Measurements from ENCODE around the gene PLS3.
"Not testable (repeated sequence)": the region's sequence is repeated elsewhere in the genome, so short reads cannot be mapped to it uniquely, and the experiment has no call there.

PLS3 gene, protein sequence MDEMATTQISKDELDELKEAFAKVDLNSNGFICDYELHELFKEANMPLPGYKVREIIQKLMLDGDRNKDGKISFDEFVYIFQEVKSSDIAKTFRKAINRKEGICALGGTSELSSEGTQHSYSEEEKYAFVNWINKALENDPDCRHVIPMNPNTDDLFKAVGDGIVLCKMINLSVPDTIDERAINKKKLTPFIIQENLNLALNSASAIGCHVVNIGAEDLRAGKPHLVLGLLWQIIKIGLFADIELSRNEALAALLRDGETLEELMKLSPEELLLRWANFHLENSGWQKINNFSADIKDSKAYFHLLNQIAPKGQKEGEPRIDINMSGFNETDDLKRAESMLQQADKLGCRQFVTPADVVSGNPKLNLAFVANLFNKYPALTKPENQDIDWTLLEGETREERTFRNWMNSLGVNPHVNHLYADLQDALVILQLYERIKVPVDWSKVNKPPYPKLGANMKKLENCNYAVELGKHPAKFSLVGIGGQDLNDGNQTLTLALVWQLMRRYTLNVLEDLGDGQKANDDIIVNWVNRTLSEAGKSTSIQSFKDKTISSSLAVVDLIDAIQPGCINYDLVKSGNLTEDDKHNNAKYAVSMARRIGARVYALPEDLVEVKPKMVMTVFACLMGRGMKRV

DNA sequence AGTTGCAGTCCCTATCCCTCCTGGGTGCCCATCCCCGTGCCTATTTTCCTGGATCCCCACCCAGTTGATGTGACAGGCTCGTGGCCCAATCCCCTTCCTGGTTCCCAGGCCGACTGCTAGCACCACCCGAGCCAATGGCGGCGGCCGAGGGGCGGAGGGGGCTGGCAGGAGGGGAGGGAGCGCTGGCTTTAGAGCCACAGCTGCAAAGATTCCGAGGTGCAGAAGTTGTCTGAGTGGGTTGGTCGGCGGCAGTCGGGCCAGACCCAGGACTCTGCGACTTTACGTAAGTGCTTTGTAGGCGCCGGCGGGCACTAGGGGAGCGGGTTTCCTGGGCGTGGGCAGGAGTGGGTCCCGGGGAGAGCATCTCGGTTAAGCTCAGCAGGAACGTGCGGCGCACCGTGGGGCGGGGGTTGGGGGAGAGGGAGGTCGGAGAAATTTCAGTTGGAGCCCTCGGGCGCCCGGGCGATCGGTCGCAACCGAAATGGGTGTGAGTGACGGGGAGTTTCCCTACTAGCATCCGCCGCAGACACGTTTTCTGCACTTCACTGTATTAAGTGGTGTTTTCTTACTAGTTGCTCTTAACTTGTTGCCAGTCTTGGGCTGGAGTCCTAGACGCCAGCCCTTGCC, at the start of gene PLS3:
Gene PLS3 (plus strand): TSS at position 197 of the 627 bp plus-strand sequence. CDS start 49,077 bp downstream, outside the sequence.
- H3K36me3 ChIP-seq (replicated peaks) = no peaks in the 10 kb centered on the region
- H3K9me3 ChIP-seq = no peaks in the 10 kb centered on the region
- no peaks in the 10 kb centered on the region for H3K27me3 ChIP-seq (ENCODE audit: low read depth)
- peaks cover 45% of the 10 kb centered on the region for H3K4me1 ChIP-seq
- DNase-seq (ENCODE audit: low spot score in 2 of 2) = peak; percentile 91 to 96
- peak within 1 kb of the TSS; percentile 75 for H3K4me3 ChIP-seq
- in situ Hi-C loops (cut with MboI; ENCODE audit: low sequenced_read_pairs) = no loop called here

DNA sequence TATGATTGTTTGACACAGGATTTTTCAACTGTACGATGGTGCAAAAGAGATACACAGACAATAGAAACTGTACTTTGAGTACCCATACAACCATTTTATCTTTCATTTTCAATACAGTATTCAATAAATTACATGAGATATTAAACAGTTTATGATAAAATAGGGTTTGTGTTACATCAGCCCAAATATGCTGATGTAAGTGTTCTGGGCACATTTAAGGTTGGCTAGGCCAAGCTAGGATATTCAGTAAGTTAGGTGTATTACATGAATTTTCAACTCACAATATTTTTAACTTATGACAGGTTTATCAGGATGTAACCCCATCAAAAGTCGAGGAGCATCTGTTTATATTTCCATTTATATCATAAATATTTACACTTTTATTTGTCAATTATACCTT, 42.9 kb upstream of the PLS3 start:
- Histone ChIP-seq H3K9me3 (no peaks in the 10 kb centered on the region), H3K4me3 (no peak overlapping the region), H3K27me3 (ENCODE audit: low read depth) (no peaks in the 10 kb centered on the region), H3K4me1 (peaks cover 10% of the 10 kb centered on the region), H3K36me3 (replicated peaks) (no peaks in the 10 kb centered on the region)
- no peak for DNase-seq (ENCODE audit: low spot score in 2 of 2)
- in situ Hi-C loops (cut with MboI; ENCODE audit: low sequenced_read_pairs) = no loop called here

DNA sequence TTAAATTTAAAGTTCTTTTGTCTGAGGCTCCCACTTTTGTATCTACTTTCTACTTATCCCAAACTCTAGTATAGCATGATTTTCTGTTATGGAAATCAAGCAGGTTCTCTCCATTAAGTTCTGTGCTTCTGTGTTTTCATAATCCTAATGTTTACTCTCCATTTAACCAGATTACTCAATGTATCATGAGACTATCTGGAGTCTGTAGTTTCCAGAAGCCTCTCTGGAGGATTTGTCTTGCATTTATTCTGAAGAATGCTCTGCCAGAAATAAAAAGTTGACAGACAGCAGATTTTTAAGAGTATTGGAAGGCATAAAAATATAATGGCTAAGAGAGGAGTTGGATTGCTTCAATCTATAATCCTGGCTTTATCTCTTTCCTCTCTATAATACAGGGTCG, 39.2 kb upstream of the PLS3 start:
- H3K9me3 ChIP-seq = no peaks in the 10 kb centered on the region
- no peak overlapping the region for H3K4me3 ChIP-seq
- peak in 1 of 2 experiments; percentile 51 for DNase-seq (ENCODE audit: low spot score in 2 of 2)
- no peaks in the 10 kb centered on the region for H3K27me3 ChIP-seq (ENCODE audit: low read depth)
- in situ Hi-C loops (cut with MboI; ENCODE audit: low sequenced_read_pairs) = no loop called here
- peaks cover 10% of the 10 kb centered on the region for H3K4me1 ChIP-seq
- no peaks in the 10 kb centered on the region for H3K36me3 ChIP-seq (replicated peaks)

DNA sequence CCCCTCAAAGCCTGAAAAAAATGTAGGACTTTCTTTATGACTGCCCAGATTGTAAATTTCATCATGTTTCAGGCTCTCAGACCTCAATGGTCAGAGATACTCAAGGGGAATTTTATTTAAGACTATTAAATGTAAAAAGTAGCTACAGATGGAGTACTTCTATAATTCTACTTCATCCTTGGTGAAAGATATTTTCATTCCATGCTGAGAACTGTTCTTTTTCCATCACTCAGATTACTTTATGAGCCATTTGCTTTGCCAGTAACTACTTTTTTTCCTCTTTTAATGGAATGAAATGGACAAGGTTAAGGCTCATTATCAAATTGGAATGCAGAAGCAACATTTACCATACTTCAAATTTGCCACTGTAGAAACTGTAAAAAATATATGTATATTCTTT, 38.0 kb upstream of the PLS3 start:
- no peaks in the 10 kb centered on the region for H3K36me3 ChIP-seq (replicated peaks)
- H3K27me3 ChIP-seq (ENCODE audit: low read depth) = no peaks in the 10 kb centered on the region
- peaks cover 10% of the 10 kb centered on the region for H3K4me1 ChIP-seq
- H3K4me3 ChIP-seq = no peak overlapping the region
- no peaks in the 10 kb centered on the region for H3K9me3 ChIP-seq
- in situ Hi-C loops (cut with MboI; ENCODE audit: low sequenced_read_pairs) = no loop called here
- DNase-seq (ENCODE audit: low spot score in 2 of 2) = no peak

DNA sequence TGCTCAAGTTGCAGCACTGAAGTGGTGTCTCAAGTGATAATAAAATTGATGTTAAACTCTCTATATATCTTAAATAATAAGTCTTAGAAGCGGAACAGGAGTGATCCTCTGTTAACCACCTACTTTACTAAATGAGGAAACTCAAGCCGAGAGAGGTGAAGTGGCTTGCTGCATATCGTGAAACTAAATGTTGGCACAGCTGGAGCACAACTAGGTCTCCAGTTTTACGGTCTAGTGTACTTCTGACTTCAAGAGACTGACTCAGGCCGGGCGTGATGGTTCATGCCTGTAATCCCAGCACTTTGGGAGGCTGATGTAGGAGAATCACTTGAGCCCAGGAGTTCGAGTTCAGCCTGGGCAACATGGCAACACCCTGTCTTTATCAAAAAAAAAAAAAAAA, 35.5 kb upstream of the PLS3 start:
- no peak for DNase-seq (ENCODE audit: low spot score in 2 of 2)
- no peaks in the 10 kb centered on the region for H3K9me3 ChIP-seq
- H3K4me1 ChIP-seq = peaks cover 10% of the 10 kb centered on the region
- H3K36me3 ChIP-seq (replicated peaks) = no peaks in the 10 kb centered on the region
- no peaks in the 10 kb centered on the region for H3K27me3 ChIP-seq (ENCODE audit: low read depth)
- H3K4me3 ChIP-seq = no peak overlapping the region
- in situ Hi-C loops (cut with MboI; ENCODE audit: low sequenced_read_pairs) = no loop called here

DNA sequence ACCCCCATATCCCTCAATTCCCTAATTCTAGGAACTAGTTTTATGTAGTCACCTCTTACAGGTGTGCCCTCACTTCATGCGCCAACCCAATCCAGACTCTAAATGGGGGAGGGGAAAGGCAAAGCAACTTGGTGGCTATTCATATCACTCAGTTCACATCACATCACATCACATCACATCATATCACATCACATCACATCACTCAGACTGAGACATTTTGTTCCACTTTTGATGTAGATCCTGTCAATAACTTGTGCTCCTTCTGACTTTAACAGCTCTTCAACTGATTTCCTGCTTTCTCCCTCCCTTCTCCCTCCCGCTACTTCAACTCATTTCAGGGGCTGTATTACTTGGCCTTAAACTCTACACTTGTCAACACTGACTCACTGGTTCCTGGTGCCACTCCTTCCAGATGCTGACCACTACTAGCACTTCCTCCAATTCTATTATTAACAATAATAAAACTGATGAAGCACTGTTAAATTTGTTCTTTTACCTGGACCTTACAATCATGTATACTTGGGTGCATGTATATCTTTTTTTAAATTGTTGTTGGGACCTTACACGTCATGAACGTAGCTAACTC, 29.1 kb upstream of the PLS3 start:
- Histone ChIP-seq H3K27me3 (ENCODE audit: low read depth) (no peaks in the 10 kb centered on the region), H3K9me3 (no peaks in the 10 kb centered on the region; the same call in 1 of the 2 replicates), H3K36me3 (replicated peaks) (no peaks in the 10 kb centered on the region), H3K4me1 (peaks cover 13% of the 10 kb centered on the region), H3K4me3 (no peak overlapping the region)
- no peak for DNase-seq (ENCODE audit: low spot score in 2 of 2)
- in situ Hi-C loops (cut with MboI; ENCODE audit: low sequenced_read_pairs) = no loop called here

DNA sequence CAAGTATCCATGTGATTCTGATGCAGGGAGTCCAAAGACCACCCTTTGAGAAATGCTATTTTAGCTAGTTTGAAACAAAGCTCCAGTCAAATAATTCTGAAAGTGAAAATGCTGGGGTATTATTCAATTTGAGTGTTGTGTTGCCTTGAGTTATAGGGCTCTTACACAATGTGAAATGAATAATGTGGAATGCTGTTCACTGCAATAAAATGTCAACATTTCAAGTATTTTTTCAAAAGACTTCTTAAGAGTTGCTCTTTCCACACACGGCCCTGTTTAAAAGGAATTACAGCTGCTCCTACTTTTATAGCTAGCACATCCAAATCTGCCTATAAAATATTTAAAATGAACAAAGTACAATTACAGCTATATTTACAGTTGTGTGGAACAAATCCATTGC, 27.5 kb upstream of the PLS3 start:
- H3K36me3 ChIP-seq (replicated peaks) = no peaks in the 10 kb centered on the region
- DNase-seq (ENCODE audit: low spot score in 2 of 2) = peak in 1 of 2 experiments; percentile 59
- H3K4me1 ChIP-seq = peaks cover 13% of the 10 kb centered on the region
- H3K9me3 ChIP-seq = no peaks in the 10 kb centered on the region; the same call in 1 of the 2 replicates
- no peak overlapping the region for H3K4me3 ChIP-seq
- in situ Hi-C loops (cut with MboI; ENCODE audit: low sequenced_read_pairs) = no loop called here
- no peaks in the 10 kb centered on the region for H3K27me3 ChIP-seq (ENCODE audit: low read depth)

DNA sequence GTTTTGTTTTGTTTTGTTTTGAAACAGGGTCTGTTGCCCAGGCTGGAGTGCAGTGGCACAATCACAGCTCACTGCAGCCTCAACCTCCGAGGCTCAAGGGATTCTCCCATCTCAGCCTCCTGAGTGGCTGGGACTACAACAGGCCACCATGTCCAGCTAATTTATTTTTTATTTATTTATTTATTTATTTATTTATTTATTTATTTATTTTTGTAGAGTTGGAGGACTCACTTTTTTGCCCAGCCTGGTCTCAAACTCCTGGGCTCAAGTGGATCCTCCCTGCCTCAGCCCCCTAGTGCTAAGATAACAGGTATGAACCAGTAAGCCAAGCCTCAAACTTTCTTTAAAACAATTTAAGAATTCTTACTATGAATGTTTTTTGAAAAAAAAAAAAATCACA, 26.6 kb upstream of the PLS3 start:
- no peaks in the 10 kb centered on the region for H3K36me3 ChIP-seq (replicated peaks)
- in situ Hi-C loops (cut with MboI; ENCODE audit: low sequenced_read_pairs) = no loop called here
- peaks cover 13% of the 10 kb centered on the region for H3K4me1 ChIP-seq

DNA sequence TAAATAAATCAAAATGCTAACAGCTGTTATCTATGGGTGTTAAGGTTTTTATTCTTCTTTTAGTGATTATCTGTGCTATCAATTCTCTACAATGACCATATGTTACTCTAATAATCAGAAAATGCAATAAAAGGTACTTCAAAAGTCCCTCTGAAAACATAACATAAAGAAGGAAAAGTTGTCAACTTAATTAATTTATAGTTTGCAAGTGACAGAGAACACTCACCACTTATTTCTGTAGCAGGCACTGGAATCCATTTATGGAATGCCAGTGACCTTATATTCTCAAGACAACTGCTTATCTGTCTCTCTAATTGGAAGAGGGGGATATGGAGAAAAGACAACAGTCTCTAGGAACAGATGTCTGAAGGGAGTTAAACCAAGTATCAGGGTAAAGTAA, 25.6 kb upstream of the PLS3 start:
- Histone ChIP-seq H3K9me3 (no peaks in the 10 kb centered on the region; the same call in 1 of the 2 replicates), H3K27me3 (ENCODE audit: low read depth) (no peaks in the 10 kb centered on the region)
- in situ Hi-C loops (cut with MboI; ENCODE audit: low sequenced_read_pairs) = no loop called here

More for the DNA sequence above, 26.6 kb upstream of the PLS3 start:
- H3K9me3 ChIP-seq = no peaks in the 10 kb centered on the region; the same call in 1 of the 2 replicates
- no peak overlapping the region for H3K4me3 ChIP-seq
- no peaks in the 10 kb centered on the region for H3K27me3 ChIP-seq (ENCODE audit: low read depth)
- no peak for DNase-seq (ENCODE audit: low spot score in 2 of 2)

DNA sequence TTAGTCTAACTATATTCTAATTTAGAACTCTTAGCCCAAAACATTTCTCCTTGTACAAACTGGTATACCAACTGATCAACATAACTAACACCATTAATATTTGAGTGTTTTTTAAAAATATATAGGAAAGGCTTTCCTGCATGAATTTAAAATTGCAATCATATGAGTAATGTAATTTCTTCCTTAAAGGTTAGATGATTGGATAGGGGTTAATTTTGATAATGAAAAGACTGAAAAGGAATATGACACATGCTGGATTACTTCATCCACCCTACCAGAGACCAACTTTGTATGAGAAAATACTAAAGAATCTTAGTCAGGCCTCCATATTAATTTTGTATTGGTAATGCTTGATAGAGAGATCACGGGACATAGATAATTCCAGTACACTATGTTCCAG, 25.1 kb upstream of the PLS3 start:
- Histone ChIP-seq H3K4me1 (peaks cover 13% of the 10 kb centered on the region), H3K4me3 (no peak overlapping the region), H3K9me3 (no peaks in the 10 kb centered on the region; the same call in 1 of the 2 replicates), H3K27me3 (ENCODE audit: low read depth) (no peaks in the 10 kb centered on the region), H3K36me3 (replicated peaks) (no peaks in the 10 kb centered on the region)
- in situ Hi-C loops (cut with MboI; ENCODE audit: low sequenced_read_pairs) = no loop called here
- DNase-seq (ENCODE audit: low spot score in 2 of 2) = no peak

More for the DNA sequence above, 25.6 kb upstream of the PLS3 start:
- no peaks in the 10 kb centered on the region for H3K36me3 ChIP-seq (replicated peaks)
- H3K4me3 ChIP-seq = no peak overlapping the region
- H3K4me1 ChIP-seq = peaks cover 13% of the 10 kb centered on the region
- DNase-seq (ENCODE audit: low spot score in 2 of 2) = no peak

DNA sequence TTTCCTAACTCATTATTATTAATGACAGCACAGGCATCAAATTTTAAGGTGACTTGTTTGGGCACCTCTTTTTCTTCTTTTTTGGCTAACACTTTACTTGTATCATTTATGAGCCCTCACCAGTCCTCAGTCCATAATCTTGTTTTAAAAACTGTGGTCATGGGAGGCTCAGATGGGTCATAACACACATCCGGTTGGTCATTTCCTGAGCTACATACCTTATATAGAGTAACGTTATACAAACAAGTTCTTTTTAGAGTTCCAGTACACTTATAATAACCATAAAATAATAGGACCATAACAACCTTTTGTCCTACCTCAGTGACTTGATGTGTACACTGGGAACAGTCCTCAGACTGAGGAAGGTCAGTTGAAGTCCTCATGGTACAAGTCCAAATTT, 21.1 kb upstream of the PLS3 start:
- H3K4me1 ChIP-seq = no peaks in the 10 kb centered on the region
- in situ Hi-C loops (cut with MboI; ENCODE audit: low sequenced_read_pairs) = no loop called here
- H3K9me3 ChIP-seq = no peaks in the 10 kb centered on the region; the same call in 1 of the 2 replicates
- no peaks in the 10 kb centered on the region for H3K27me3 ChIP-seq (ENCODE audit: low read depth)
- no peak overlapping the region for H3K4me3 ChIP-seq
- no peak for DNase-seq (ENCODE audit: low spot score in 2 of 2)
- H3K36me3 ChIP-seq (replicated peaks) = no peaks in the 10 kb centered on the region

DNA sequence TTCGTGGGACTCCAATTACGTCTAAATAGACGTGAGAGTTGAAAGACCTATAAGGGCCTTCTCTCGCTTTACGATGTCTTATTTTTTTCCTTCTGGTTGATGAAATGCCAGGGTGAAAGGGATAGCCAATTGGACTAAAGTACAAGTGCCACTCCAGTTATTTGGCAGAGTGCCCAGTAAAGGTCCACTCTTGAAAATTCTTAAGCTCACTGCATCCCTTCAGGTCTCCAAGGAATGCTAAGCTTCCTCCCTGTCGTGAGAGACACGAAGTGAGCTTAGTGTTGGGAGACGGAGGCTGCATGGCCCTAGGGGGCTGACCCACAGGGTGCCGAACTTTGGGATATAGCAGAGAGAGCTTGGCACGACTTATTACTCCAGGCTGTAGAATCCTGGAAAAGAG, 19.9 kb upstream of the PLS3 start:
- H3K4me3 ChIP-seq; H3K9me3 ChIP-seq; in situ Hi-C loops (cut with MboI; ENCODE audit: low sequenced_read_pairs); H3K36me3 ChIP-seq (replicated peaks); H3K27me3 ChIP-seq (ENCODE audit: low read depth); H3K4me1 ChIP-seq; DNase-seq (ENCODE audit: low spot score in 2 of 2): not testable (repeated sequence)

DNA sequence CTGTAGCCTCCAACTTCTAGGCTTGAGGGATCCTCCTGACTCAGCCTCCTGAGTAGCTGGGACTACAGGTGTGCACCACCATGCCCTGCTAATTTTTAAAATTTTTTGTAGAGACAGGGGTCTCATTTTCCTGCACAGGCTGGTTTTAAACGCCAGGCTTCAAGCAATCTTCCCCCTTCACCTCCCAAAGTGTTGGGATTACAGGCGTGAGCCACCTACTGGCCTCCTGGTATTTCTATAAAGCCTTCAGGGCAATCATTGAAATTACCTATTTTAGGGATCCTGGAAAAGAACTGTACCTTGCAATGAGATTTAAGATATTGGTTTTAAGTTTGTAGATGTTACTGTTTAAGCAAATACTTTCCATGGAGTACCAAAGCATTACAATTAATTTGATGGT, 13.5 kb upstream of the PLS3 start:
- DNase-seq (ENCODE audit: low spot score in 2 of 2) = peak in 1 of 2 experiments; percentile 28
- Histone ChIP-seq H3K36me3 (replicated peaks) (no peaks in the 10 kb centered on the region), H3K9me3 (no peaks in the 10 kb centered on the region), H3K27me3 (ENCODE audit: low read depth) (no peaks in the 10 kb centered on the region), H3K4me3 (no peak overlapping the region), H3K4me1 (no peaks in the 10 kb centered on the region)
- in situ Hi-C loops (cut with MboI; ENCODE audit: low sequenced_read_pairs) = no loop called here

DNA sequence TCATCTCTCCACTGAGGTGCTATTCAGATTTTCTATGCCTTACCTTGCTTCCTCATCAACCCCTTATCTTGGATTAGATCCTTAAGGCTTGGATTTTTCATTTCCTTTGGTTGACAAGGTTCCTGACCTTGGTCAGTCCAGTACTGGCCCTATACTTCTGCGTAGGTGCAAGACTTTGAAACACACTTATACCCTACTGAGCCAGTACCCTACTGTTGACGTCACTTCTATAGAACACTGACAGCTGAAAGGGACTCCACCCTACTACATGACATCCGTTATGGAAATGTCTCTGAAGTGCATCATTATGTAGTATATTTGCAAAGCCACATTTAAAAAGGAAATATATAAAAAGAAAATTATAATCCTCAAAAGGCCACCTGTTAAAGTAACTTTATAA, 12.0 kb upstream of the PLS3 start:
- Histone ChIP-seq H3K4me1 (no peaks in the 10 kb centered on the region), H3K36me3 (replicated peaks) (no peaks in the 10 kb centered on the region), H3K27me3 (ENCODE audit: low read depth) (no peaks in the 10 kb centered on the region), H3K4me3 (no peak overlapping the region), H3K9me3 (no peaks in the 10 kb centered on the region)
- in situ Hi-C loops (cut with MboI; ENCODE audit: low sequenced_read_pairs) = no loop called here
- no peak for DNase-seq (ENCODE audit: low spot score in 2 of 2)
